HCT116 (cell line): ENCODE measurements around the gene DOC2A. TPM values are rescaled to one million over a fixed set of nuclear protein-coding genes. Genes with fewer than 3 reads are reported as not detected.

Experiments
- ATAC-seq: fragments of 200-7000 bp; cut with Tn5 transposase; 2 replicates; pipeline ENCODE4 v1.9.1; 2020; ENCODE audit warnings: mild to moderate bottlenecking, moderate library complexity
- BruUV-seq: library from RNA; stranded (reverse); fragments of 400-500 nt; replicated peaks from 2 replicates; lab custom pipeline; 2021; lab: Mats Ljungman, UMichigan
- CTCF ChIA-PET: fragments of 300-600 bp; sonication (Branson Sonifier 250); formaldehyde crosslinking; loops from one replicate; lab custom pipeline; 2021; ENCODE audit warnings: antibody characterized with exemption; lab: Charles Lee
- POLR2A ChIA-PET: fragments of 300-600, 350-600 bp; sonication (Branson Sonifier 250); formaldehyde crosslinking; loops from one replicate; lab custom pipeline; 2021; ENCODE audit warnings: antibody characterized with exemption; lab: Charles Lee
- RAD21 ChIA-PET, 2 experiments: fragments of 300-600 bp; sonication (Branson Sonifier 250); formaldehyde crosslinking; loops; one replicate each; lab custom pipeline; 2023; ENCODE audit warnings: low total read pairs in 2 of 2; ENCODE audit not compliant: uncharacterized antibody in 2 of 2, unreplicated experiment in 2 of 2, low non-redundant PET in 1 of 2; lab: Charles Lee
- DNase-seq: peaks from one replicate; pipeline ENCODE4 v3.0.0-alpha.2; 2010; ENCODE audit warnings: low read depth, low spot score
- H2AFZ ChIP-seq: fragments of 200-600 bp; shearing (Covaris generic), sonication (generic); 2 replicates; pipeline ENCODE4 v1.6.1; 2017; ENCODE audit warnings: low read depth, mixed run types, mixed read lengths, antibody characterized with exemption, low read length; ENCODE audit not compliant: poor library complexity, severe bottlenecking
- H3K27ac ChIP-seq: 2 replicates; pipeline ENCODE4 v1.5.1; 2012; ENCODE audit warnings: low read depth, low read length
- H3K27me3 ChIP-seq: fragments of 200-600 bp; sonication (generic); 2 replicates; pipeline ENCODE4 v1.6.1; 2016; ENCODE audit warnings: mixed run types, low read length, mixed read lengths; ENCODE audit not compliant: insufficient read depth
- H3K36me3 ChIP-seq, 2 experiments: fragments of 200-500 bp in 1 of 2; fragments of 200-600 bp in 1 of 2; sonication (Bioruptor generic) in 1 of 2; sonication (generic) in 1 of 2; 2 replicates each; pipeline versions ENCODE4 v1.5.1 to v1.6.1; 2014 to 2016; ENCODE audit warnings: low read length in 2 of 2, inconsistent platforms in 1 of 2, mixed read lengths in 1 of 2, mixed run types in 1 of 2; ENCODE audit not compliant: insufficient read depth in 2 of 2, control insufficient read depth in 1 of 2
- H3K4me1 ChIP-seq, 2 experiments: fragments of 200-600 bp in 1 of 2; sonication (generic) in 1 of 2; 2 replicates each; pipeline versions ENCODE4 v1.5.1 to v1.6.1; 2012 to 2017; ENCODE audit warnings: low read length in 2 of 2, inconsistent platforms in 1 of 2, mild to moderate bottlenecking in 1 of 2, mixed read lengths in 1 of 2, mixed run types in 1 of 2, moderate library complexity in 1 of 2; ENCODE audit not compliant: insufficient read depth in 2 of 2, control insufficient read depth in 1 of 2
- H3K4me2 ChIP-seq: fragments of 200-600 bp; sonication (generic); 2 replicates; pipeline ENCODE4 v1.6.1; 2017; ENCODE audit warnings: mixed run types, low read length, mixed read lengths
- H3K4me3 ChIP-seq, 2 experiments: fragments of 200-600 bp in 1 of 2; sonication (generic) in 1 of 2; replicated peaks in 1 of 2; 2 replicates each; pipeline ENCODE4 v1.5.1; 2011 to 2016; ENCODE audit warnings: low read length in 2 of 2, control low read depth in 1 of 2, low read depth in 1 of 2, mild to moderate bottlenecking in 1 of 2, mixed read lengths in 1 of 2, mixed run types in 1 of 2
- H3K79me2 ChIP-seq: fragments of 200-600 bp; sonication (generic); 2 replicates; pipeline ENCODE4 v1.6.1; 2017; ENCODE audit warnings: mild to moderate bottlenecking, mixed run types, low read length, moderate library complexity, mixed read lengths; ENCODE audit not compliant: insufficient read depth
- H3K9ac ChIP-seq: fragments of 200-600 bp; sonication (generic); 2 replicates; pipeline ENCODE4 v1.6.1; 2016; ENCODE audit warnings: low read length, mixed read lengths
- H3K9me2 ChIP-seq: fragments of 200-600 bp; sonication (generic), shearing (Covaris generic); 2 replicates; pipeline ENCODE4 v1.6.1; 2017; ENCODE audit warnings: mixed run types, mild to moderate bottlenecking, moderate library complexity; ENCODE audit not compliant: insufficient read depth
- H3K9me3 ChIP-seq, 2 experiments: fragments of 200-500 bp in 1 of 2; fragments of 200-600 bp in 1 of 2; sonication (Bioruptor generic) in 1 of 2; sonication (generic) in 1 of 2; 2 replicates each; pipeline ENCODE4 v1.6.1; 2014 to 2017; ENCODE audit warnings: low read length in 2 of 2, mixed read lengths in 2 of 2, inconsistent platforms in 1 of 2, low read depth in 1 of 2, mild to moderate bottlenecking in 1 of 2, mixed run types in 1 of 2, moderate library complexity in 1 of 2; ENCODE audit not compliant: control insufficient read depth in 1 of 2, insufficient read depth in 1 of 2
- H4K20me1 ChIP-seq: fragments of 200-600 bp; sonication (generic), shearing (Covaris generic); 2 replicates; pipeline ENCODE4 v1.6.1; 2017; ENCODE audit warnings: mixed run types, mild to moderate bottlenecking, moderate library complexity; ENCODE audit not compliant: insufficient read depth
- CBX3 ChIP-seq: IDR thresholded peaks from 2 replicates; pipeline ENCODE4 v1.6.1; 2012; ENCODE audit warnings: low read depth
- CEBPB ChIP-seq: IDR thresholded peaks from 2 replicates; pipeline ENCODE4 v1.6.1; 2012; ENCODE audit warnings: low read depth
- CTCF ChIP-seq, 3 experiments: fragments of 200-600 bp in 1 of 3; sonication (generic) in 1 of 3; IDR thresholded peaks in 2 of 3; conservative IDR thresholded peaks in 1 of 3; 2 replicates each; pipeline ENCODE4 v1.5.1; 2012 to 2017; ENCODE audit warnings: low read depth in 2 of 3, low read length in 2 of 3, antibody characterized with exemption in 1 of 3, borderline replicate concordance in 1 of 3, control low read depth in 1 of 3, mild to moderate bottlenecking in 1 of 3, mixed read lengths in 1 of 3, mixed run types in 1 of 3, moderate library complexity in 1 of 3; ENCODE audit not compliant: insufficient read depth in 1 of 3
- EGR1 ChIP-seq: IDR thresholded peaks from 2 replicates; pipeline ENCODE4 v1.6.1; 2012; ENCODE audit warnings: low read depth
- ELF1 ChIP-seq: IDR thresholded peaks from 2 replicates; pipeline ENCODE4 v1.6.1; 2012; ENCODE audit warnings: low read depth, borderline replicate concordance
- EZH2 ChIP-seq: fragments of 200-600 bp; sonication (generic); IDR thresholded peaks from 2 replicates; pipeline ENCODE4 v1.6.1; 2017; ENCODE audit warnings: antibody characterized with exemption, mixed run types
- EZH2phosphoT487 ChIP-seq: fragments of 200-600 bp; IDR thresholded peaks from 2 replicates; pipeline ENCODE4 v1.6.1; 2018; ENCODE audit warnings: antibody characterized with exemption, borderline replicate concordance
- FOSL1 ChIP-seq: IDR thresholded peaks from 2 replicates; pipeline ENCODE4 v1.6.1; 2012; ENCODE audit warnings: low read depth
- JUND ChIP-seq: IDR thresholded peaks from 2 replicates; pipeline ENCODE4 v1.6.1; 2012
- MAX ChIP-seq: IDR thresholded peaks from 2 replicates; pipeline ENCODE4 v1.6.1; 2012
- POLR2A ChIP-seq: IDR thresholded peaks from 2 replicates; pipeline ENCODE4 v1.7.0; 2011; ENCODE audit warnings: borderline replicate concordance; ENCODE audit not compliant: insufficient read depth, insufficient read length; ENCODE audit errors: extremely low read depth
- POLR2AphosphoS5 ChIP-seq: IDR thresholded peaks from 2 replicates; pipeline ENCODE4 v1.6.1; 2011; ENCODE audit warnings: mild to moderate bottlenecking, low read depth, low read length, moderate library complexity
- RAD21 ChIP-seq: IDR thresholded peaks from 2 replicates; pipeline ENCODE4 v1.6.1; 2012; ENCODE audit warnings: low read depth, mild to moderate bottlenecking
- SP1 ChIP-seq: IDR thresholded peaks from 2 replicates; pipeline ENCODE4 v1.6.1; 2012; ENCODE audit warnings: low read depth
- SRF ChIP-seq: IDR thresholded peaks from 2 replicates; pipeline ENCODE4 v1.6.1; 2012; ENCODE audit warnings: low read depth
- TCF7L2 ChIP-seq: IDR thresholded peaks from 2 replicates; pipeline ENCODE4 v1.7.0; 2011; ENCODE audit warnings: borderline replicate concordance, inconsistent platforms; ENCODE audit not compliant: insufficient read depth, insufficient read length; ENCODE audit errors: extremely low read depth
- ZFX ChIP-seq: fragments of 450-650 bp; IDR thresholded peaks from 2 replicates; pipeline ENCODE4 v1.6.1; 2017
- ZNF274 ChIP-seq: fragments of 200-500 bp; sonication (Bioruptor generic); IDR thresholded peaks from 2 replicates; pipeline ENCODE4 v1.6.1; 2014; ENCODE audit warnings: mild to moderate bottlenecking, low read depth, low read length, inconsistent platforms
- intact Hi-C: fragments of 100-400 bp; cut with micrococcal nuclease; formaldehyde crosslinking; loops from 2 replicates; pipeline ENCODE4 v1.10.0; 2022
- total RNA-seq: library from RNA; stranded (reverse); gene quantifications from one replicate; pipeline ENCODE4 v1.2.1, GENCODE V29; 2021; ENCODE audit not compliant: unreplicated experiment
- TF ChIP-seq, protein P1 (sequence below): IDR thresholded peaks from 2 replicates; pipeline ENCODE4 v1.6.1; 2012; ENCODE audit warnings: low read depth
- TF ChIP-seq, protein P2 (sequence below): IDR thresholded peaks from 2 replicates; pipeline ENCODE4 v1.6.1; 2012

The DOC2A gene
- total RNA-seq, 1 experiment from 2014 or later, result 17.3 TPM

DNA sequence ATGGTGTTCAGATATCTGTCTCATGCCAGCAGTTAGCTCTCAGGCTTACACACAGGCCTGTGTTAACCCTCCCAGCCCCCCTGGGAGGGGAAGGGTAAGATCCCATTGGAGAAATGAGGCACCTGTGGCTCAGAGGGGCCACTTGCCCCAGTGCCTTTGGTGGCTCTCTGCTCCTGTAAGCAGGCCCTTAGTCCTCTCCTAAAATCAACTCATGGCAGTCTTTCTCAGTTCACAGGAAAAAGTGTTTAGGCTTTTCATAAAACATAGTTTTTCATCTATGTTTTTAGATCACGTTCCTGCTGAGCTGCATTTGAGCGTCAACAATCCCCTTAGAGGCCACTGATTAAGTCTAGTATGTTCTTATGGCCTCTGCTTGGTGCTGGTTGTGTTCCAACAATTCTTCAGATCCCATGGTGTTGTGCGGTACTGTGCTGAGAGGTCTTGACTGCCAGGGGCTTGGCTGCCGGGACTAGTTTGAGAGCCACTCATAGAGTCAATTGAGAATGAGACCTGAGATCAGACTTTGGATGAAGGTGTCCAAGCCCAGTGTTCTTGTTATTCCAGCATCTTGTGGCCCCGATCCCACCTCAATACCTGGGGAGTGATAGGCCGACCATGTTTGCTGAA is 26.6 kb downstream of the DOC2A start:
- CTCF ChIA-PET, result no interaction called here
- BruUV-seq, result no TSS peak

More for the DNA sequence above, 26.6 kb downstream of the DOC2A start:
- DNase-seq, result no peak
- Histone ChIP-seq H3K4me1 (no peaks in the 10 kb centered on the region), H3K9ac (no peak overlapping the region), H3K36me3 (peaks cover 60 to 69% of the 10 kb centered on the region in 2 experiments), H3K9me2 (no peaks in the 10 kb centered on the region), H3K27ac (no peak overlapping the region), H3K27me3 (no peaks in the 10 kb centered on the region), H4K20me1 (no peaks in the 10 kb centered on the region), H3K9me3 (no peaks in the 10 kb centered on the region), H3K4me2 (no peak overlapping the region), H2AFZ (no peak overlapping the region), H3K4me3 (no peak overlapping the region), H3K79me2 (peaks cover 14% of the 10 kb centered on the region; the same call in 1 of the 2 replicates)
- POLR2A ChIA-PET, result no interaction called here
- TF ChIP-seq MAX (no peak), ELF1 (no peak), SP1 (no peak), SRF (no peak), EZH2 (no peak), ZFX (no peak), CBX3 (no peak), TCF7L2 (no peak), ZNF274 (no peak), EGR1 (no peak), EZH2phosphoT487 (no peak), CEBPB (no peak), JUND (no peak), FOSL1 (no peak), CTCF (IDR thresholded peaks at IDR 0.05 in 2 of 3, conservative IDR thresholded peaks at IDR 0.05 in 1 of 3; ENCODE audit: borderline replicate concordance in 1 of 3, insufficient read depth in 1 of 3, low read depth in 2 of 3, low read length in 2 of 3) (no peak), POLR2AphosphoS5 (no peak), RAD21 (no peak), POLR2A (no peak)
- TF ChIP-seq, protein P1, sequence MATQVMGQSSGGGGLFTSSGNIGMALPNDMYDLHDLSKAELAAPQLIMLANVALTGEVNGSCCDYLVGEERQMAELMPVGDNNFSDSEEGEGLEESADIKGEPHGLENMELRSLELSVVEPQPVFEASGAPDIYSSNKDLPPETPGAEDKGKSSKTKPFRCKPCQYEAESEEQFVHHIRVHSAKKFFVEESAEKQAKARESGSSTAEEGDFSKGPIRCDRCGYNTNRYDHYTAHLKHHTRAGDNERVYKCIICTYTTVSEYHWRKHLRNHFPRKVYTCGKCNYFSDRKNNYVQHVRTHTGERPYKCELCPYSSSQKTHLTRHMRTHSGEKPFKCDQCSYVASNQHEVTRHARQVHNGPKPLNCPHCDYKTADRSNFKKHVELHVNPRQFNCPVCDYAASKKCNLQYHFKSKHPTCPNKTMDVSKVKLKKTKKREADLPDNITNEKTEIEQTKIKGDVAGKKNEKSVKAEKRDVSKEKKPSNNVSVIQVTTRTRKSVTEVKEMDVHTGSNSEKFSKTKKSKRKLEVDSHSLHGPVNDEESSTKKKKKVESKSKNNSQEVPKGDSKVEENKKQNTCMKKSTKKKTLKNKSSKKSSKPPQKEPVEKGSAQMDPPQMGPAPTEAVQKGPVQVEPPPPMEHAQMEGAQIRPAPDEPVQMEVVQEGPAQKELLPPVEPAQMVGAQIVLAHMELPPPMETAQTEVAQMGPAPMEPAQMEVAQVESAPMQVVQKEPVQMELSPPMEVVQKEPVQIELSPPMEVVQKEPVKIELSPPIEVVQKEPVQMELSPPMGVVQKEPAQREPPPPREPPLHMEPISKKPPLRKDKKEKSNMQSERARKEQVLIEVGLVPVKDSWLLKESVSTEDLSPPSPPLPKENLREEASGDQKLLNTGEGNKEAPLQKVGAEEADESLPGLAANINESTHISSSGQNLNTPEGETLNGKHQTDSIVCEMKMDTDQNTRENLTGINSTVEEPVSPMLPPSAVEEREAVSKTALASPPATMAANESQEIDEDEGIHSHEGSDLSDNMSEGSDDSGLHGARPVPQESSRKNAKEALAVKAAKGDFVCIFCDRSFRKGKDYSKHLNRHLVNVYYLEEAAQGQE, result no peak
- TF ChIP-seq, protein P2, sequence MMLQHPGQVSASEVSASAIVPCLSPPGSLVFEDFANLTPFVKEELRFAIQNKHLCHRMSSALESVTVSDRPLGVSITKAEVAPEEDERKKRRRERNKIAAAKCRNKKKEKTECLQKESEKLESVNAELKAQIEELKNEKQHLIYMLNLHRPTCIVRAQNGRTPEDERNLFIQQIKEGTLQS, result no peak
- ATAC-seq, result no peak
- RAD21 ChIA-PET, result no interaction called here
- intact Hi-C loops, result no loop called here
